Measurements from ENCODE around the gene G6PC3. TPM values are rescaled to one million over a fixed set of nuclear protein-coding genes. Genes with fewer than 3 reads are reported as not detected.
"Not testable (repeated sequence)": the region's sequence is repeated elsewhere in the genome, so short reads cannot be mapped to it uniquely, and the experiment has no call there.

Gene G6PC3
- total RNA-seq, 1 donor from 2014 or later = 76.2 TPM

DNA sequence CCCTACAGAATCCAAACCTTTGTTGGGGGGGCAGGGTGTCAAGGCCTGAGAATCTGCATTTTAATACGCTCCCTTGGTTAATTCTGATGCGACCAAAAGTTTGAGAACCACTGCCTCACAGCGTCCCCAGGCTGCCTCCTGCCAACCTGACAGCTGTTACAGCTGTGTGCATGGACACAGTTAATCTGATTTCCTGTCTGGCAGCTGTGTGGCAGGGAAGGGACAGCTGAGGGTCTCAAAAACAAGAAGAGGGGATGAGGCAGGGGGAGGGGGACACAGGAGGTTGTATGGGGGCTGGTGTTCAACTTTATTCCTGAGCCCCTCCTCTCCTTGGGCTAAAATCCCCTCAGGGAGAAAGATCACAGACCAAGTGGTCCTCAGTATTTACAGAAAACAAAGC lies 35.4 kb downstream of the G6PC3 start:
- DNase-seq (ENCODE audit: low spot score) = no peak

- no peak for DNase-seq (ENCODE audit: low spot score)
Observed at GRCh38 chr17:44106801-44107200, 36.3 kb downstream of the G6PC3 start.

DNA sequence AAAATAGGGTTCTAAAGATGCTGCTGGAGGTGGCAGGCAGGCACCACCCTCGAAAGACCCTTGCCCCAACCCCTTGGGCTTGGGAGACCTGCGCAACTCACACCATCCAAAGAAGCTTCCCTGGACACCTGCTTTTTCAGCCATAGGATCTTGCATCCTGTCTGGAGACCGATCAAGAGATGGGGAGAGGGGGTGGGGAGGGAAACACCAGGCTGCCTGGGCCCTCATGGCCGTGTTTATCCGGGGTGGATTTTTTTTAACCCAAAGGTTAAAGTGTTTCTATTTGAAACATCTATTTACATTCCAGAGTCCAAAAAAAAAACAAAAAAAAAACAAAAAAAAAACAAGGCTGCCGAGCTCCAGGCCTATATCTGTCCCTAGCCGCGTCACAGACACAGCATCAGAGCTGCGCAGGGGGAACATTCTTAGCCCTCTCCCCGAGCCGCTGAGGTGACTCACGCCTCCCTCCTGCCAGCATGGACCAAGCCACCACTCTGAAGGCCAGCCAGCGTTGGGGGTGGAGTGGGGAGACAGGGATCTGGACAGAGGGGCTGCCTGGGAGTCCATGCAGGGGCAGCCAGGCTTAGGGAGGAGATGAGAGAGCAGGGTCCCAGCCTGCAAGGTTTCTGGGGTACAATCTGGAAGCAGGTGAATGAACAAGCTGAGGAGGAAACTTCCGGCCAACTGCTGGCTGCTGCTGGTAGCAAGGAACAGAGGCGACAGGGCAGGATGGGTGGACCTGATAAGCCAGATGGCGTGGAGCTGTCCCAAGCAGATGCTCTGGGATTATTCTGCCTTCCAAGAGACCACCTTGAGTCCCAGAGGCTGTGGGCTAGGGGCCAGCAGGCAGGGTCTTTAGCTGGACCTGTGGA lies 38.1 kb downstream of the G6PC3 start:
- peak; percentile 89 for DNase-seq (ENCODE audit: low spot score)

- DNase-seq (ENCODE audit: low spot score) = no peak
Observed at GRCh38 chr17:44109312-44109630, 38.7 kb downstream of the G6PC3 start.

- DNase-seq (ENCODE audit: low spot score) = no peak
Observed at GRCh38 chr17:44110011-44110686, 39.6 kb downstream of the G6PC3 start.

- peak; percentile 99 for DNase-seq (ENCODE audit: low spot score)
Observed at GRCh38 chr17:44110823-44111633, 40.5 kb downstream of the G6PC3 start.

DNA sequence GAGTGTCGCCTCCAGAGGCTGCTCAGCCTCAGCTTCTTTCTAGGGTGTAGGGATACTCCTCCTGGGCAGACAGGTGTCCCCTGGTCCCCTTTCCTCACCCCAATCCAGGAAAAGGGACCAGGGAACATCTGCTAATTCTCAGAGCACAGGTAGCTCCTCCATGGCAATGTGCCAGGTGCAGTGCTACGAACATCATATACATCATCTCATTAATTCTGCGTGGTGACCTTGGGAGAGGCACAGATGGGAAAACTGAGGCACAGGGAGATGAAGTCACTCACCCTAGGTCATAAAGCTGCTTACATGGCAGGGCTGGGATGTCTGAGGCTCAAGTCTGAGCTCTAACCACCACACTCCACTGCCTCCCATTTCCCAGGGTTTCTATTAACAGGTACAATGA lies 41.2 kb downstream of the G6PC3 start:
- no peak for DNase-seq (ENCODE audit: low spot score)

- no peak for DNase-seq (ENCODE audit: low spot score)
Observed at GRCh38 chr17:44112284-44113280, 42.0 kb downstream of the G6PC3 start.

DNA sequence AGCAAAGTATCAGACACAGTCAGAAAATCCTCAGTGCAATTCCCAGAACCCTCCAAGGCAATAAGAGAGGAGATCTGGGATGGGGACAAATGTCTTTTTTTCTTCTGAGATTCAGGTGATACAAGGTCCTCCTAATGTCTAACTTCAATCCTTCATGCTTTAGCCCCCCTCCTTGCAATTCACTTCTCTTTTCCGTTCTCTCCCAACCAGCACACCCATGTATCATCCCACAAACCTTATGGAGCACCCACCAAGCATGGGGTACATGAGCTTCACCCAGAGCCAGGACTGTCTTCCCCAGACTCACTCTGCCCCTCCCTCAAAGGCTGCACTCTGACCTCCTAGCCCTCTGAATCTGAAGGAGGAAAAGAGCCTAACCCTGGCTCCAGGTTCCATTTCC lies 42.8 kb downstream of the G6PC3 start:
- DNase-seq (ENCODE audit: low spot score) = no peak

- no peak for DNase-seq (ENCODE audit: low spot score)
Observed at GRCh38 chr17:44113868-44114840, 43.6 kb downstream of the G6PC3 start.

DNA sequence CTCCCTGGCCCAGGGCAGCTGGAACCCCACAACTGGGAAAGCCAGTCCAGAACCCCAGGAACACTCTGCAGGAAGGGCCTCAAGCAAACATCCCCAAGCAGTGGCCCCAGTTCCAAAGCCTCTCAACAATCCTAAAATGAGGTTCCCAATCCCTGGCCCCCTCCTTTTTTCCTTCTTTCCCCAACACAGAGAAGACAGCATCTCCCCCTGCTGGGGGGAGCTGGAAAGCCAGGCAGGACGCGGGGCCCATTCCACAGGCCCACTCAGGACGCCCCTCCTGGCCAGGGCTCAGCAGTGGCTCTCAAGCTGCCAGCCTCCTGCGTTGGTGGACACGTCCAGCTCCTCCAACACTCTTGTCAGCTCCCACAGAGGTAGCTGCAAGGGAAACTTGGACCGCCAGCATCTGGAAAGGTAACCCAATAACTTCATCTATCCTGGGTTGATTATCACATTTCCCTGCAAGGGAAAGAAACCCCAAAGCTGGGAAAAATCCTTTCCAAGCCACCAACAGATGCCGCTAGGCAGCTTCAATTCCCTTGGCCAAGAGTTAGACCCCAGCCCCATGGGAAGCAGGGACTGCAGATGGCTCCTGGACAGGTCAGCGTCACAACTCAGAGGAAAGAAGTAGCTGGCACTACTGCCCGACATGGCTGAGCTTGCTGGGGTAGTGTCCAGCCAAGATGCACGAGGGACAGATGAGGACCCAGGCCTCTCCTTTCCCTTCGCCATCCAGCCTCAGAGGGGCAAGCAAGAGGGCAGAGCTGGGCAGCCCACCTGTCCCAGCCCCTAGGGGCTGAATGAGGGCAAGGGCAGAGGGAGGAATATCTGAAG lies 45.3 kb downstream of the G6PC3 start:
- no peak for DNase-seq (ENCODE audit: low spot score)

DNA sequence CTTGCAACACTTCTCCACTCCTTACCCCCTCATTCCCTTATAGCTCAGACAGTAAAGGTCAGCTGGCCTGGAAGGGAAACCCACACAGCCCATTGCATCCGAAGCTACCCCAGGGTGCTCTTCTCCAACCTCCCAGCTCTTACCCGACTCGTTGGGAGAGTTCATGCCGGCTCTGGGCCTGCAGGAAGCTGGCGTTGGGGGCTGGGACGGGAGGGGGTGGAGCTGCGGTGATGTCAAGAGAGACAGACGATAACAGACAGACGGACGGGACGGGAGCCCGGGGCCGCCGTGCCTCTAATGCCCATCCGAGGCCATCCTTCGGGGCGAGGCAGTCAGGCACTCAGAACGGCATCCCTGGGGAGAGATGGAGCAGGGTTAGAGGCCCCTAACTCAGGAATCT lies 46.8 kb downstream of the G6PC3 start:
- no peak for DNase-seq (ENCODE audit: low spot score)

GRCh38 chr17:44118427-44119050 lies 48.0 kb downstream of the G6PC3 start:
- DNase-seq (ENCODE audit: low spot score) = no peak

- DNase-seq (ENCODE audit: low spot score) = no peak
Observed at GRCh38 chr17:44119062-44119461, 48.5 kb downstream of the G6PC3 start.

- no peak for DNase-seq (ENCODE audit: low spot score)
Observed at GRCh38 chr17:44119798-44120197, 49.3 kb downstream of the G6PC3 start.

GRCh38 chr17:44120281-44120680 lies 49.7 kb downstream of the G6PC3 start:
- not testable (repeated sequence) for DNase-seq (ENCODE audit: low spot score)

DNA sequence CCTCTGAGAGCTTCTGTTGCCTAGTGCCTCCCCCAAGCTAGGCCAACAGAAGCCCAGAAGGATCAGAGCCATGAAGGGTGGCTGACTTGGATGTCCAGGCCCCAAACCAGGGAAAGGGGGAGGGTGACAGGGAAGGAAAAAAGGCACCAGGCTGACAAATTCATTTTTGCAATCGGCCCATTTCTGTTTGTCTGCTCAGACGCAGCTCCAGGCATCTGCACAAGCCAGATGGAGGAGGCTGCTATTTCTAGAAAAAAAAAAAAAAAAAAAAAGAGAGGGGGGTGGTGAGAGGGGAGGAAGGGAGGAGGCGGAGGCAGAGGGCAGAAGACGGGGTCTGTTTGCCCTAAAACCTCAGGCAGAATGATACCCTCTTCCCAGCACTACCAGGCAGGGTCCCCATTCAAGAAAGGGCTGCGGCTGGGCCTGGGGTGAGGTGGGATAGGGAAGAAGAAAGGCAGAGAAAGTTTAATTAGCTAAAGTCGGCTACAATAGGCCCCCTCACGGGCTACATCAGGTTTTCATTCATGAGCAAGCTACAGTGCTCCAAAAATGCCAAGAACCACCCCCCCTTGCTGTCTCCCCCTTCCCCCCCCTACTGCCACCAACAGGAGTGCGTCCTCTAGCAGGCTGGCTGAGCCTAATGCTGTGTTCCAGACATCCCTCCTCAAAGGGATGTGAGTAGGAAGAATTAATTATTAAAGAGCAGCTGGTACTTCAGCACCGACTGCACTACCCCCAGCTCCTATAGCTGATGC lies 50.5 kb downstream of the G6PC3 start:
- no peak for DNase-seq (ENCODE audit: low spot score)

Data from ureter (tissue), 1 donor.